Nephron (organoid): Measurements from ENCODE around the gene SOS2.
A peak's percentile ranks its signal among the peaks of the same experiment; 100 is the strongest.

ENCODE experiments used
- H3K27ac Mint-ChIP-seq, 3 experiments: 2 replicates each; pipeline ENCODE4 v1.8.0; 2020; ENCODE audit warnings: mixed read lengths in 3 of 3, mild to moderate bottlenecking in 2 of 3, moderate library complexity in 1 of 3
- H3K27me3 Mint-ChIP-seq: 2 replicates; pipeline ENCODE4 v1.8.0; 2021; ENCODE audit warnings: low read depth, mild to moderate bottlenecking, moderate library complexity, mixed read lengths
- H3K36me3 Mint-ChIP-seq: 2 replicates; pipeline ENCODE4 v1.8.0; 2020; ENCODE audit warnings: low read depth, mixed read lengths
- H3K4me1 Mint-ChIP-seq: 2 replicates; pipeline ENCODE4 v1.8.0; 2020; ENCODE audit warnings: mixed read lengths
- H3K4me3 Mint-ChIP-seq, 3 experiments: 2 replicates each; pipeline ENCODE4 v1.8.0; 2020; ENCODE audit warnings: mild to moderate bottlenecking in 3 of 3, mixed read lengths in 3 of 3, moderate library complexity in 2 of 3
- H3K9me3 Mint-ChIP-seq: 2 replicates; pipeline ENCODE4 v1.8.0; 2020; ENCODE audit warnings: mixed read lengths
- CTCF ChIP-seq, 3 experiments: fragments of 200-600 bp; sonication (generic); IDR thresholded peaks; one replicate each; pipeline ENCODE4 v1.5.0; 2021; ENCODE audit warnings: antibody characterized with exemption in 3 of 3; ENCODE audit not compliant: unreplicated experiment in 3 of 3

Gene SOS2

GRCh38 chr14:50247245-50247644, 15.9 kb upstream of the SOS2 start:
- Mint-ChIP-seq H3K36me3 (peaks cover 23% of the 10 kb centered on the region), H3K27me3 (no peaks in the 10 kb centered on the region), H3K4me1 (no peaks in the 10 kb centered on the region), H3K4me3 (no peak overlapping the region), H3K27ac (no peak overlapping the region), H3K9me3 (peaks cover under 1% of the 10 kb centered on the region)
- no peak for TF ChIP-seq CTCF (IDR thresholded peaks at IDR 0.05; ENCODE audit: unreplicated experiment in 3 of 3)

- TF ChIP-seq CTCF (IDR thresholded peaks at IDR 0.05; ENCODE audit: unreplicated experiment in 3 of 3): no peak
- Mint-ChIP-seq H3K27ac (no peak overlapping the region), H3K4me1 (no peaks in the 10 kb centered on the region), H3K27me3 (no peaks in the 10 kb centered on the region), H3K4me3 (no peak overlapping the region), H3K36me3 (peaks cover 5% of the 10 kb centered on the region), H3K9me3 (no peaks in the 10 kb centered on the region)
Measured at GRCh38 chr14:50242566-50243310, 11.4 kb upstream of the SOS2 start.

GRCh38 chr14:50242096-50242495, 10.7 kb upstream of the SOS2 start:
- Mint-ChIP-seq H3K4me3 (no peak overlapping the region), H3K27ac (no peak overlapping the region), H3K27me3 (no peaks in the 10 kb centered on the region), H3K4me1 (no peaks in the 10 kb centered on the region), H3K9me3 (no peaks in the 10 kb centered on the region), H3K36me3 (peaks cover 5% of the 10 kb centered on the region)
- TF ChIP-seq CTCF (IDR thresholded peaks at IDR 0.05; ENCODE audit: unreplicated experiment in 3 of 3): no peak

GRCh38 chr14:50237427-50237826, 6.0 kb upstream of the SOS2 start:
- H3K9me3 Mint-ChIP-seq: no peaks in the 10 kb centered on the region
- H3K27me3 Mint-ChIP-seq: no peaks in the 10 kb centered on the region
- TF ChIP-seq CTCF (IDR thresholded peaks at IDR 0.05; ENCODE audit: unreplicated experiment in 3 of 3): no peak
- no peak overlapping the region for H3K4me3 Mint-ChIP-seq
- H3K4me1 Mint-ChIP-seq: peaks cover 10% of the 10 kb centered on the region
- no peaks in the 10 kb centered on the region for H3K36me3 Mint-ChIP-seq
- H3K27ac Mint-ChIP-seq: no peak overlapping the region

GRCh38 chr14:50233951-50234250, 2.5 kb upstream of the SOS2 start:
- Mint-ChIP-seq H3K27me3 (no peaks in the 10 kb centered on the region), H3K27ac (peak overlapping the region in 1 of 3 experiments; percentile 98), H3K36me3 (peaks cover 4% of the 10 kb centered on the region), H3K4me3 (no peak overlapping the region), H3K4me1 (peaks cover 32% of the 10 kb centered on the region), H3K9me3 (no peaks in the 10 kb centered on the region)
- TF ChIP-seq CTCF (IDR thresholded peaks at IDR 0.05; ENCODE audit: unreplicated experiment in 3 of 3): no peak
